ENCODE measurements around the gene HERC2. TPM values are rescaled to one million over a fixed set of nuclear protein-coding genes. Genes with fewer than 3 reads are reported as not detected.
"Not testable (repeated sequence)": the region's sequence is repeated elsewhere in the genome, so short reads cannot be mapped to it uniquely, and the experiment has no call there.

HERC2 gene
- total RNA-seq, 2 experiments from 2014 or later, result 26.8 to 35.0 TPM

DNA sequence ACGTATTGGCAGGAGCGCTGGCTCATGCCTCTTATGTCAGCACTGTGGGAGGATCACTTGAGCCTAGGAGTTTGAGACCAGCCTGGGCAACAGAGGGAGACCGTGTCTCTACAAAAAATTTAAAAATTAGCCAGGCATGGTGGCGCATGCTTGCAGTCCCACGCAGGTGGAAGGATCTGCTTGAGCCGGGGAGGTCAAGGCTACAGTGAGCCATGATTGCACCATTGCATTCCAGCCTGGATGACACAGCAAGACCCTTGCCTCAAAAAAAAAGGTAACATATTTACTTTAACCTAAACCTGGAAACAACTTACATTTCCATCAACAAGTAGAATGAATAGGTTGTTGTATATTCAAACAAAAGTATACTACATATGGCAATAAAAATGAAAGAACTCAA lies 78.1 kb downstream of the HERC2 start:
- no peak overlapping the region for H3K27ac Mint-ChIP-seq
- CTCF ChIA-PET, result no interaction called here
- ATAC-seq, result no peak
- H3K4me1 Mint-ChIP-seq, result no peaks in the 10 kb centered on the region
- no peak for DNase-seq
- H3K36me3 Mint-ChIP-seq (ENCODE audit: low read depth), result peaks cover 56% of the 10 kb centered on the region
- POLR2A ChIA-PET, result no interaction called here
- no peak overlapping the region for H3K4me3 Mint-ChIP-seq
- no peaks in the 10 kb centered on the region for H3K27me3 Mint-ChIP-seq
- intact Hi-C loops (cut with DNase I, micrococcal nuclease), result no loop called here
- H3K9me3 Mint-ChIP-seq (ENCODE audit: low read depth), result peaks cover 4% of the 10 kb centered on the region

DNA sequence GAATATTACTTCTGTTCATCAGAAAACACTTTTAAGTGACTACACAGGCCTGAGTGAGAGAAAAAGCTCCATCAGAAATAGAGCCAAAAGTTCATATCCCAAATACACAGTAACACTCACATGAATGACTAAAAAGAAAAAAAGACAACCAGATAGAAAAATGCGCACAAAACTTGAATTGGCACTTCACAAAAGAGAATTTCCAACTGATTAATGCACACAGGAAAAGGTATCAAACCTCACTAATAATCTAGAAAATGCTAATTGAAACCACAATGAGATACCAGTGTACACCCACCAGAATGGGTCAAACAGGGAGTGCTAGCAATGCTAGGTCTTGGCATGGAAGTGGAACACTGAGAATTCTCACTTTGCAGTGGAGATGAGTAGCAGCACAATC lies 78.6 kb downstream of the HERC2 start:
- no peak for DNase-seq
- POLR2A ChIA-PET, result no interaction called here
- no peak overlapping the region for H3K27ac Mint-ChIP-seq
- no peak overlapping the region for H3K4me3 Mint-ChIP-seq
- peaks cover 4% of the 10 kb centered on the region for H3K9me3 Mint-ChIP-seq (ENCODE audit: low read depth)
- intact Hi-C loops (cut with DNase I, micrococcal nuclease), result no loop called here
- CTCF ChIA-PET, result no interaction called here
- no peaks in the 10 kb centered on the region for H3K4me1 Mint-ChIP-seq
- no peak for ATAC-seq
- peaks cover 51% of the 10 kb centered on the region for H3K36me3 Mint-ChIP-seq (ENCODE audit: low read depth)
- no peaks in the 10 kb centered on the region for H3K27me3 Mint-ChIP-seq

DNA sequence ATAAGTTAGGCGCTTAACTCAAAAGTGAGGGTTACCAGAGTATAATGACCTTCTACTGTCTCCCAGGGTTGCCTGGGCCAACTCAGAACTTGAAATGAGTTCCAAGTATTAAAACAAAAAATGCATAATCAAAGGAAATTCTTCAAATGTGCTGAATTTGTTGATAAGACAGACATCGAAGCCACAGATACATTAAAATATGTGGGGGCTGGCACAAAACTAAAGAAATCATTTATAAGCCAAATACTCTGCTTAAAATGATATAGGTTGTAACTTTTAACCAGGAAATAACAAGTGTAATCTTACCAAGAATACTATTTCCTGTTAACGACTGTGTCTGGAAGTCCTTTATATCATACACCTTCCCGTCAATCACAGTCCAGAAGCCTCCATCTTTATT lies 83.7 kb downstream of the HERC2 start:
- H3K4me1 Mint-ChIP-seq; H3K9me3 Mint-ChIP-seq (ENCODE audit: low read depth); ATAC-seq; H3K27ac Mint-ChIP-seq; H3K4me3 Mint-ChIP-seq; POLR2A ChIA-PET; DNase-seq; H3K27me3 Mint-ChIP-seq; intact Hi-C loops (cut with DNase I, micrococcal nuclease); CTCF ChIA-PET: not testable (repeated sequence)
- peaks cover 36% of the 10 kb centered on the region for H3K36me3 Mint-ChIP-seq (ENCODE audit: low read depth)

DNA sequence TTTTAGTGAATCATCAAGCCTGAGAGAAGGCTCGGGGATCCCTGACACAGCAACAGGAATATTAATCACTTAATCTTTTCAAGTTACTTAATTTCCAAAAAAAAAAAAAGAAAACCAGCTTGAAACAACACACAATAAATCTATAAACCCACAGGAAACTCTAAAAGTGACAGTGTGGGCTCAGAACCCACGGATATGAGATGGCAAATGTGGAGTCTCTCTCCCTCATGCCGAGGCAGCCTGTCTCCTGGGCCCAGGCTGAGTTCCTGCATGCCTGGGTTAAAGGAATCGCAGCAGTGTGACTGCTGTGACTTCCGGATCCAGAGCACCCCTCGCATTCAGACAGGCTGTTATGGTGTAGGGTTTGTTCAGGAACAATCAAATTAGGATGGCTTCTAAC lies 90.2 kb downstream of the HERC2 start:
- H3K27ac Mint-ChIP-seq, H3K4me3 Mint-ChIP-seq: not testable (repeated sequence)

DNA sequence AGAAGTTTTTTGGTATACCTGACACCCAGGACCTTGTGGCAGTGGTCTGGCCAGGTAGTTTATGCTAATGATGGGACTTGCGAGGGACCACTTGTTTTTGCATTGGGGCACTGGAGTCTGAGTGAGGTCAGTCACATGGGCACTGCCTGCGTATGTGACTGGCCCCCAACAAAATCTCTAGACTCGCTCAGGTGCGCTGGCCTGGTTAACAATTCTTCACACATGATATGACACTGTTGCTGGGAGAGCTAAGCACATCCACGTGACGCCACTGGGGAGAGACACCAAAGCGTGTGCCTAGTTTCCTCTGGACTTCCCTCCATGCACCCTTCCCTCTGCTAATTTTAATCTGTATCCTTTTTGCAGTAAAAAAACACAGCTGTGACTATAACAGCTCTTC lies 90.6 kb downstream of the HERC2 start:
- CTCF ChIA-PET, POLR2A ChIA-PET: not testable (repeated sequence)

More for the DNA sequence above, 90.2 kb downstream of the HERC2 start:
- H3K4me1 Mint-ChIP-seq; ATAC-seq; CTCF ChIA-PET; H3K9me3 Mint-ChIP-seq (ENCODE audit: low read depth); DNase-seq; POLR2A ChIA-PET; intact Hi-C loops (cut with DNase I, micrococcal nuclease); H3K27me3 Mint-ChIP-seq: not testable (repeated sequence)
- peaks cover 13% of the 10 kb centered on the region for H3K36me3 Mint-ChIP-seq (ENCODE audit: low read depth)

DNA sequence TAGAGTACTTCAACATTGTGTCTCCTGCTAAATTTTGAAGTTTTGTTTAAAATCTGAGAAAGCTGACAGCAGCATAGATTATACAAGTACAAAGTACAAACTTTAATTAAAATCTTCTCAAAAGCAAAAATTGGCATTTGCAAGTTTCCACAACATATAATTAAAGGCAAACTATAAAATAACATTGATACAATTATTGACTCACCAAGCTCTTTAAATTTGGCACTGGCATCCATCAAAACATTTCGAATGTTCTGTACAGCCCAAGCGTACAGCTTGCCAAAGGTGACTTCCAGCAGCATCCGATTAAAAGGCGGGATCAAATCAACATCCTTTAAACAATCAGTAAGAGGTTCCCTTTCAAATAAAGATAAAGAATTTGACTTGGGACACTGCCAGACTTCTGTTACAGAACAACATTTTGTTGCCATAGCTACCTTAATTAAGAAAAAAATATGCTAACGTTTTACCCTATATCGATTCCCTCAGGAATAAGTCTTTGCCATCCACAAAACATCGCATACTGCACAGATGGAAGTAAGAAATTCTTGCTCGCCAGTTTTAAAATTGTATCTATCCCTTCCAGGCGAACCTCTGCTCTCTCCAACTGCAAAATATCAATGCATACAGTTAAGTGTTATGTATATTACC lies 92.9 kb downstream of the HERC2 start:
- CTCF ChIA-PET; H3K9me3 Mint-ChIP-seq (ENCODE audit: low read depth); ATAC-seq; DNase-seq; H3K27me3 Mint-ChIP-seq; POLR2A ChIA-PET; H3K4me1 Mint-ChIP-seq; intact Hi-C loops (cut with DNase I, micrococcal nuclease); H3K27ac Mint-ChIP-seq; H3K4me3 Mint-ChIP-seq: not testable (repeated sequence)
- peaks cover 17% of the 10 kb centered on the region for H3K36me3 Mint-ChIP-seq (ENCODE audit: low read depth)

More for the DNA sequence above, 90.6 kb downstream of the HERC2 start:
- DNase-seq; H3K9me3 Mint-ChIP-seq (ENCODE audit: low read depth); H3K27ac Mint-ChIP-seq; H3K4me3 Mint-ChIP-seq; ATAC-seq; H3K4me1 Mint-ChIP-seq; H3K27me3 Mint-ChIP-seq; intact Hi-C loops (cut with DNase I, micrococcal nuclease): not testable (repeated sequence)
- H3K36me3 Mint-ChIP-seq (ENCODE audit: low read depth), result peaks cover 15% of the 10 kb centered on the region

DNA sequence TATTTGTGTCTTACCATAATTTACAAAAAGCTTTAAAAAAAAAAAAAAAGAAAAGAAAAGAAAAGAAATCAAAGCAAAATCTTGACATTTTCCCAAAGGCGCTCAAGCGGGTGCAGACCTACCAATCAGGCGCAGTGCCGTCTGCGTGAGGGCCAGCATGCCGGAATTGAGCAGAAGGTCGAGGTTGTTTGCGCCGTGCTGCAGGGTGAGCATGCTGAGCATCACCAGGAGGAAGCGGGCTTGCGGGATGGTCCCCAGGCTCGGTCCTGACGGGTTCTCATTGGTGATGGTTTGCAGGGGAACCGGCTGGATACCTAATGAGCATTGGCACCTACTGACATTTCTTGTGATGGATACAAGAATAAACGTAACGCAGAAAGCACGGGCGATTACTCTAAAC lies 93.9 kb downstream of the HERC2 start:
- POLR2A ChIA-PET, result no interaction called here
- H3K27ac Mint-ChIP-seq, result no peak overlapping the region

DNA sequence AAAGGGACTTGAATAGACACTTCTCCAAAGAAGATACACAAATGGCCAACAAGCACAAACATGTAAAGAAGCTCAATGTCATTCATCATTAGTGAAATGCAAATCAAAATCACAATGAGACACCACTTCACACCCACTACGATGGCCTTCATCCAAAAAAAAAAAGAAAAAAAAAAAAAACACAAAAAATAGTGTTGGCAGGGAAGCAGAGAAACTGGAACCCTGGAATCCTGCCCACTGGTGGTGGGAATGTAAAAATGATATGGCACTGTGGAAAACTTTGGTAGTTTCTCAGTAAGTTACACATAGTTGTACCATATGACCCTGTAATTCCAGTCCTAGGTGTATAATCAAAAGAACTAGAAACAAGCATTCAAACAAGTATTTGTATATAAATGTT lies 94.7 kb downstream of the HERC2 start:
- H3K4me3 Mint-ChIP-seq; ATAC-seq; CTCF ChIA-PET; H3K4me1 Mint-ChIP-seq; H3K27me3 Mint-ChIP-seq; H3K9me3 Mint-ChIP-seq (ENCODE audit: low read depth); DNase-seq; H3K27ac Mint-ChIP-seq; POLR2A ChIA-PET; intact Hi-C loops (cut with DNase I, micrococcal nuclease): not testable (repeated sequence)
- peaks cover 16% of the 10 kb centered on the region for H3K36me3 Mint-ChIP-seq (ENCODE audit: low read depth)

More for the DNA sequence above, 93.9 kb downstream of the HERC2 start:
- CTCF ChIA-PET, result no interaction called here
- no peaks in the 10 kb centered on the region for H3K27me3 Mint-ChIP-seq
- ATAC-seq (no peak), DNase-seq (no peak)
- H3K36me3 Mint-ChIP-seq (ENCODE audit: low read depth), result peaks cover 16% of the 10 kb centered on the region
- no peaks in the 10 kb centered on the region for H3K9me3 Mint-ChIP-seq (ENCODE audit: low read depth)
- no peak overlapping the region for H3K4me3 Mint-ChIP-seq
- H3K4me1 Mint-ChIP-seq, result no peaks in the 10 kb centered on the region
- intact Hi-C loops (cut with DNase I, micrococcal nuclease), result no loop called here

DNA sequence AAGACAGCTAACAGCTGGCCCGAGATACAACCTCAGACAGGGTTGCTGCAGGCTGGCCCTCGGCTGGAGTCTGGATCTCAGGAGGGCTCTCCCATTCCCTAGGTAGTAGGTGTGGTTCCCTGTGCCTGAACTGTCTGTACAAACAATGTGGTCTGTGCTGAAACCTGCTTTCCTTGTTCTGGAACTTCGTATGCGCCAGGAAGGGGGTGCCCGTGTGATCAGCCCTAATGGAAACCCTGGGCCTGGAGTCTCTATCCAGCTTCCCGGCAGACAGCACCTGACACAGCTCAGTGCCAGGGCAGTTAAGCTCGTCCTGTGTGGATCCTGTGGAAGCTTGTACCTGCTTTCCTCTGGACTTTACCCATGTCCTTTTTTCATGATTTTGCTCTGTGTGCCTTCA lies 99.4 kb downstream of the HERC2 start:
- H3K9me3 Mint-ChIP-seq (ENCODE audit: low read depth); H3K4me1 Mint-ChIP-seq; H3K4me3 Mint-ChIP-seq; H3K27me3 Mint-ChIP-seq; CTCF ChIA-PET; ATAC-seq; POLR2A ChIA-PET; DNase-seq; intact Hi-C loops (cut with DNase I, micrococcal nuclease); H3K27ac Mint-ChIP-seq: not testable (repeated sequence)
- H3K36me3 Mint-ChIP-seq (ENCODE audit: low read depth), result peaks cover 28% of the 10 kb centered on the region

DNA sequence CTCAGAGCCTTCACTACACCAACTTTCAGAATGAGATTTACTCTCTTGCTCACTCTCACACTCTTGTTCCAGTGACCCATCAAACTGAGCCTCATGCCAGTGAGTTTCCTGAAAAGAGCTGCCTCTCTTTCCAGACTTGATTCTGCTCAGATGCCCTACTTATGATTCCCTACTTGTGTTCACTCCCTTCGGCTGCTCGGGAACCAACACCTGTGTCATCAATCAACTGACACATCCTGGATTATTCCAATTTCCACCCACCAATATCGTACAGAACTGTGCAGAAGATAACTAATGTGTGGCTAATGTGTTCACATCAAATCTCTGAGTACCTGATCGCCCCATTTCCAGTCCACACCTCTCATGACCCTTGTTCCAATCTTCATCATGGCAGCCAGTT lies 100.3 kb downstream of the HERC2 start:
- H3K4me1 Mint-ChIP-seq; CTCF ChIA-PET; H3K9me3 Mint-ChIP-seq (ENCODE audit: low read depth); DNase-seq; H3K27me3 Mint-ChIP-seq; POLR2A ChIA-PET; H3K4me3 Mint-ChIP-seq; H3K27ac Mint-ChIP-seq; ATAC-seq; intact Hi-C loops (cut with DNase I, micrococcal nuclease): not testable (repeated sequence)
- peaks cover 26% of the 10 kb centered on the region for H3K36me3 Mint-ChIP-seq (ENCODE audit: low read depth)

DNA sequence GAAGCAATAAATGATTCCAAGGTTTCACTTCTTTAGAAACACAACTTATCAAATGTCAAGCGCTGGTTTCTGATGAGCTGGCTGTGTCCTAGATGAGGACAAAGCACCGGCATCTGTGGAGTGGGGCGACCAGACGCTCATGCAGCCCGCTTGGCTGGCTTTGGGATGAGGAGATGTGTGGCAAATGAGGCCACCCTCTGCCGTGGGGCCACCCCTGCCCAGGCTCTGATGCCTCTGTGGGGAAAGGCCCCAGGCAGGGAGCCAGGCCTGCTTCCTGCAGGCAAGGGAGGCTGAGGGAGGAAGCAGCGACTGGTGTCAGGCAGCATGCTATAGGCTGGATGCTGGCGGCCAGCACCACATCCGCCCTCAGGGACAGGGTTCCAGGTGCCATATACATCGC lies 102.9 kb downstream of the HERC2 start:
- ATAC-seq (no peak), DNase-seq (no peak)
- Mint-ChIP-seq H3K36me3 (ENCODE audit: low read depth) (peaks cover 21% of the 10 kb centered on the region), H3K27ac (no peak overlapping the region), H3K4me3 (no peak overlapping the region), H3K4me1 (no peaks in the 10 kb centered on the region), H3K9me3 (ENCODE audit: low read depth) (no peaks in the 10 kb centered on the region), H3K27me3 (no peaks in the 10 kb centered on the region)
- ChIA-PET CTCF (no interaction called here), POLR2A (no interaction called here)
- intact Hi-C loops (cut with DNase I, micrococcal nuclease), result no loop called here

DNA sequence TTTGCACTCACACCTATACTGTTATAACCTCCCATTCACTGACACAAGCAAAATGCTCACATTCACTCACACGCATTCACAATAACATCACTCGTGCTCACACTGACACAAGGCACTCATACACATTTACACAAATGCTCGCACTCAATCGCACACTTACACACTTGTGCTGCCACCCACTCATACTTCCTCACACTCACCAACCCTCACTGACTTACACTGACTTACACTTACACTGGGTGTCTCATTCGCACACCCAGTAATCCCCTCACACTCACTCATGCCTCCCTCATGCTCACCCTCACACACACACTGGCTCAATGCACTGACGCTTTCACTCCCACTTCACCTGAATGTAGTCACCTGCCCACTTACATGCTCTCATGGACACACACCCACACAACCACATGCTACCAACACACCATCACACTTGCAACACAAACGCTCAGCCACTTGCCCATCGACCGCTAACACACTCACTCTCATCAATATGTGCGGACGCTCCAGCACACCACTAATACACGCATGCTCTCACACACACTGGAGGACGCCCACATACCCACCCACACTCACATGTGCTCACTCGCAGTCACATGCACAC lies 104.9 kb downstream of the HERC2 start:
- intact Hi-C loops (cut with DNase I, micrococcal nuclease); POLR2A ChIA-PET; ATAC-seq; H3K4me1 Mint-ChIP-seq; H3K27me3 Mint-ChIP-seq; CTCF ChIA-PET; H3K27ac Mint-ChIP-seq; DNase-seq; H3K9me3 Mint-ChIP-seq (ENCODE audit: low read depth); H3K4me3 Mint-ChIP-seq: not testable (repeated sequence)
- peaks cover 23% of the 10 kb centered on the region for H3K36me3 Mint-ChIP-seq (ENCODE audit: low read depth)
